PC-3 (cell line): Measurements from ENCODE around the gene NEGR1.

Experiments
- EZH2 ChIP-seq: fragments of 300-600 bp; sonication (generic); IDR thresholded peaks from one replicate; pipeline ENCODE4 v1.6.1; 2017; ENCODE audit warnings: antibody characterized with exemption, mild to moderate bottlenecking, low read length; ENCODE audit not compliant: unreplicated experiment
- EZH2phosphoT487 ChIP-seq: fragments of 300-600 bp; sonication (generic); IDR thresholded peaks from 2 replicates; pipeline ENCODE4 v1.6.1; 2018; ENCODE audit warnings: mild to moderate bottlenecking, antibody characterized with exemption, low read length, borderline replicate concordance
- TF ChIP-seq, protein P1 (sequence below): fragments of 300-600 bp; sonication (generic); conservative IDR thresholded peaks from 2 replicates; pipeline ENCODE4 v1.5.1; 2017; ENCODE audit warnings: antibody characterized with exemption, low read depth, mild to moderate bottlenecking, low read length

DNA sequence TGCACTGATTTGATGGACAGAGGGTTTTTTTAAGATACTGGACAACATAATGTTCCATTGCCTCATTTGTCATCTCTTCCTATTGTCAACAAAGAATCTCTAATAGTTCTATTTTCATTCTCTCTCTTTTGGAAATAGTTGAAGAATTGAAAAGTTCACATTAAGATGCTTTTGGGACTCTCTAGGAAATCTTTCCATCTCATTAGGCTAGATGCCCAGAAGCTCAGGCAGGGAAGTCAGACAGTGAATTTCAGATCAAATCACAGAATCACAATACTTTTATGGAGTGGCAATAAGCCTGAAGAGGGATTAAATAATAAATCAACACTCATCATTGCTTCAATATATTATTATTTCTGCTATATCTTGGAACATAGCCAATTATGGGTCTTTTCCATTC is 29.2 kb downstream of the NEGR1 start:
- TF ChIP-seq, protein P1, sequence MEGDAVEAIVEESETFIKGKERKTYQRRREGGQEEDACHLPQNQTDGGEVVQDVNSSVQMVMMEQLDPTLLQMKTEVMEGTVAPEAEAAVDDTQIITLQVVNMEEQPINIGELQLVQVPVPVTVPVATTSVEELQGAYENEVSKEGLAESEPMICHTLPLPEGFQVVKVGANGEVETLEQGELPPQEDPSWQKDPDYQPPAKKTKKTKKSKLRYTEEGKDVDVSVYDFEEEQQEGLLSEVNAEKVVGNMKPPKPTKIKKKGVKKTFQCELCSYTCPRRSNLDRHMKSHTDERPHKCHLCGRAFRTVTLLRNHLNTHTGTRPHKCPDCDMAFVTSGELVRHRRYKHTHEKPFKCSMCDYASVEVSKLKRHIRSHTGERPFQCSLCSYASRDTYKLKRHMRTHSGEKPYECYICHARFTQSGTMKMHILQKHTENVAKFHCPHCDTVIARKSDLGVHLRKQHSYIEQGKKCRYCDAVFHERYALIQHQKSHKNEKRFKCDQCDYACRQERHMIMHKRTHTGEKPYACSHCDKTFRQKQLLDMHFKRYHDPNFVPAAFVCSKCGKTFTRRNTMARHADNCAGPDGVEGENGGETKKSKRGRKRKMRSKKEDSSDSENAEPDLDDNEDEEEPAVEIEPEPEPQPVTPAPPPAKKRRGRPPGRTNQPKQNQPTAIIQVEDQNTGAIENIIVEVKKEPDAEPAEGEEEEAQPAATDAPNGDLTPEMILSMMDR: no peak
- TF ChIP-seq EZH2 (no peak), EZH2phosphoT487 (no peak)
